ELF-1 (cell line): Measurements from ENCODE around the gene MTERF4.
A peak's percentile ranks its signal among the peaks of the same experiment; 100 is the strongest.

Experiments
- DNase-seq: peaks from one replicate; pipeline ENCODE4 v3.0.0-alpha.2; 2016; ENCODE audit warnings: low read depth, low spot score

MTERF4 gene, protein sequence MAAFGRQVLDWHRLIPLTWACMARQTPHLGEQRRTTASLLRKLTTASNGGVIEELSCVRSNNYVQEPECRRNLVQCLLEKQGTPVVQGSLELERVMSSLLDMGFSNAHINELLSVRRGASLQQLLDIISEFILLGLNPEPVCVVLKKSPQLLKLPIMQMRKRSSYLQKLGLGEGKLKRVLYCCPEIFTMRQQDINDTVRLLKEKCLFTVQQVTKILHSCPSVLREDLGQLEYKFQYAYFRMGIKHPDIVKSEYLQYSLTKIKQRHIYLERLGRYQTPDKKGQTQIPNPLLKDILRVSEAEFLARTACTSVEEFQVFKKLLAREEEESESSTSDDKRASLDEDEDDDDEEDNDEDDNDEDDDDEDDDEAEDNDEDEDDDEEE

DNA sequence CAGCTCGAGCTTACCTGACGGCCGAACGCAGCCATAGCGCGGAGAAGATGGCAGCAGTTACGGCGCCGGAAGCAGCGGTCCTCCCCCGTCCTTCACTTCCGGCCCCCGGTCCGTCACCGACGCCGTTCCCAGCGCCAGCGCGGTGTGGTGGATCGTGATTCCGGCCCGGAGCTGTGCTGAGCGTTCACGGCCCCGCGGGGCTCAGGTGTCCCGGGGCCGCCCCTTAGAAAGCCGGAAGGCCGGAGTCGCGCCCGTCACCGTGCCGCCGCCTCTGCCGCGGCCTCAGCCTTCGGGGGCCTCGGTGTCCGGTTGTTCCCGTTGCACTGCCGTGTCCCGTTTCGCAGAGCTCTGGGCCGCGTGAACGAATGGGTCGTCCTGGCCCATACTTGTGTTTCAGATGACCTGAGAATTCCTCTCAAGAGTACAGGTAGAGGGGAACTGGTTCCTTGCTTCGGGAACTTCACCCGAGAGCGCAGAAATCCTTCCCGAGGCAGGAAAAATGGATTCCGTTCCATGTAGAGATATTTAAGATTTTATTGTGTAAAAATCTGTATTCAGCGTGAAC lies at the start of gene MTERF4:
MTERF4 (minus strand) TSS at position 49 of the 565 bp plus-strand sequence; CDS start at position 35, 14 bp downstream.
- peak; percentile 89 for DNase-seq

DNA sequence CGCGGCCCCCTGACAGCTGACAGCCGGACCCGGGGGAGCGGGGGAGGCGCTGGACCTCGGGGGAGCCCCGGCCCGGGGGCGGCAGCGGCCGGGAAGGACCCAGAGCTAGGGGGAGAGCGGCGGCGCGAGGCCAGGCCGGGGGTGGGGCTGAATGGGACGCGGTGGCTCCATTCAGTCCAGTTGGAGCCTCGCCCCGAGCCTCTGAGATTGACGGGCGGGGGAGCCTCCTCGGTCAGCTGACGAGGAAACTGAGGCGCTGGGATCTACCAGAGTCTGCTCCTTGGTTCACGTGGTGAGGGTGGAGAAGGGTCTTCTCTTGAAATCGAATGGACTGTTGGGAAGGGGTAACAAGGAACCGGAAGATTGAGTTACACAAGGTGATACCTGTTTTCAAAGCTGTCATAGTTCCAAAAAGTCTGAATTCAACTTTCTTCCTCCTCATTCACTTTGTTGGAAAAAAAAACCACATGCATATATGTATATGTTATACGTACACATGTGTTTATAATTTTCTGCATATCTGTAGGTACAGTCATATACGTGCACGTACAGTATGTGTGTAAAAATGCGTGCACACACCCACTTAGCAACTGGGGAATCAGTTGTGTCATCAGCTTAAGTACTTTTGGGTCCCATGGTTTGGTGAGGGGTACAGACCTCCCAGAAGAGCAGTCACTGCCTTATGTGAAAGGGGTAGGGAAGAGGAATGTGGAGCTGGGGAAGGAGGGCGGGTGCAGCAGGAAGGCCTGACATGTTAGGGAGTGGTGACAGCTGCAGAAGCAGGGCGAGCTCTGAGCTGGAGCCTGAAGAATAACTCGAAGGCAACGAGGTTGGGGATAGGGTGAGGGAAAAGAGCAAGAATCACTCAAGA lies 48.8 kb upstream of the MTERF4 start:
- no peak for DNase-seq

DNA sequence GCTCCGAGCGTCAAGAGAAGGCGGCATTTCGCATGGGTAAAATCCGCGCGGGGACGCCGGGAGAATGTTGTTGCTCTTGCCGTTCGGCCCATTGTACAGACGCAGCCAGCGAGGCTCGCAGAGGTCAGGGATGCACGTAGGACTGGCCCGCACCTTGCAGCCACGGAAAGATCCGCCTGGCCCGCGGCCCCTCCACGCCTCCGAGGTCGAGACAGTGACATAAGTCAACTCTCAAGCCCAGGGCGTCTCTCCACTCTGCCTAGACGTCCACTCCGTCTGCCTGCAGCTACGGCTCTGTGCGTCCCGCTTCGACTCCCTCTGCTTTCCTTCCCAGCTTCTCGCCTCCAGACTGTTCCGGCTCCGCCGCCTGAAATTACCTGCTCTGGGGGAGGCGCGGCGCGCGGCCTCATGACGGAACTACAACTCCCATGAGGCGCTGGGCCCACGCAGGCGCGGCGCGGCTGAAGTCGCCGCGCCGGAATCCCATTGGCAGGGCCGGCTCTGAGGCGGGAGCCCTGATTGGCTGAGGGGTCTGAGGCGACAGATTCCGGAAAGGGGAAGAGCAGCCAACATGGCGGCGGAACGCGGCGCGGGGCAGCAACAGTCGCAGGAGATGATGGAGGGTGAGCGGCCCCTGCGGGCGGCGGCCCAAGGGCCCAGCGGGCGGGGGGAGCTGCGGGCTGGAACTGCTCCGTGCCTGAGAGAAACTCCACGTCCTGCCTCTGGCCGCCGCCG lies 48.0 kb upstream of the MTERF4 start, which contains the start of gene PPP1R7:
PPP1R7 (plus strand) TSS at position 543 of the 735 bp plus-strand sequence; CDS start at position 572, 29 bp downstream.
- peak; percentile 98 for DNase-seq

DNA sequence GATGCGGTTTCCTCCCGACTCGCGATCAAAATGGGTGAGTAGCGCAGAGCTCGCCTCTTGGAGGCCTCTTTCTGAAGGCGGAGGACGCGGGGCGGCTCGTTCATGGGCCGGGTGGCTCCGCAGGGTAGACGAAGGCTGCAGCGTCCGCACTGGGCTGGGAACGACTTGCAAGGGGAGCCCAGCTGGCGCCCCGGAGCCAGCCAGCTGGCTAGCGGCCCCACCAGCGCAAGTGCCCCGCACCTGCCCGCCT lies 47.5 kb upstream of the MTERF4 start:
- no peak for DNase-seq

DNA sequence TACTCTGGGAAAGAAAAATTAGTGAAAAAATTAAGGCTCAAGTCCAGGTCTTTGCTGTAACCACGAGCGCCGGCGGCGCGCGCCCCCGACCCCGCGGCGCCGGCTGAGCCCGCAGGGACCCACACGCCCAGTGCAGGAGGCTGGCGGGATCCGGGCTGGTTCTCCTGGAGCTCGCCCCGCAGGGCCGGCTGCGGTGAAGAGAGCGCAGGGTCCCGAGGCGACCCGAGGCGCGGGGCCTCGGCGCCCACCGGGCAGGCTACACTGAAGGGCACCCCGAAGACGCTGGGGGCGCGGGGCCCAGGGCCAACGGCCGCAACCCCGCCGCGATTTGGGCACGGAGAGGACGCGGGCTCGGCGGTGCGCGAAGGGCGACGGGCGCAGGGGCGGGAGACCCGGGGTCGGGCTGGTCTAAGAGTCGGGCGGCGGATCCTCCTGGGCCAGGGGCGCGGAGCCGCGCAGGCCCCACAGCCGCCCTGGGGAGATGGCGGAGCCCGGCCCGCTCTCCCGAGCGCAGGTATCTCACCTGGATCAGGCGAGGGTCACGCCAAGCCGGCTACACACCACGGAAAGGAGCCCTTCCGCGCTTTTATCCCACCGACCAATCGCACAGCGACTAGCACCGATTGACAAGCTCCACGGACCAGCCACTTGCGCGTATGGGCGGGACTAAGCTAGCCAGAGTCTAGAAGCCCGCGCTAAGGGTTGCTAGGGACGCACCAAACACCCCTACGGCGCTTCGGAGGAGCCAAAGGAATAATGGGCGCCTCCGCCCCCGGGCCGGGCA lies 47.0 kb upstream of the MTERF4 start, which contains the start of gene PASK:
PASK (minus strand) TSS at position 582 of the 784 bp plus-strand sequence. CDS start 6,440 bp downstream, outside the sequence.
- DNase-seq, result peak; percentile 98

DNA sequence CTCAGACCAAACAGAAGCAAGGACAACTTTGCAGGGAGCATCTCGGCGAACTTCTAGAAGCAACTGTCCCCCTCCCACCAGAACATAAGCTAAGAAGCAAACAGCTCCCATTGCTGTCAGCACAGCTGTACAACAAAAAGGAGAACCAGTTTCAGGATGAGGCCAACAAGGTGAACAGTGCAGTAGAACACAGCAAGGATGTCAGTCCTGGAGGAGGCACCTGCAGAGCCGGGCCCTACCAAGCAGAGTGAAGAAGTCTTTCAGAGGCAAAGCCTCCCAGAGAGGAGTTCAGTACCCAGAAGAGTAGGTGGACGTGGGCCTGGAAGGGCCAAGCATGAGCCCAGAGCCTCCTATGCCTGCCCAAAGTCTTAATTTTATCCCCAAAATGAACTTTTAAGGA lies 46.2 kb upstream of the MTERF4 start:
- no peak for DNase-seq

DNA sequence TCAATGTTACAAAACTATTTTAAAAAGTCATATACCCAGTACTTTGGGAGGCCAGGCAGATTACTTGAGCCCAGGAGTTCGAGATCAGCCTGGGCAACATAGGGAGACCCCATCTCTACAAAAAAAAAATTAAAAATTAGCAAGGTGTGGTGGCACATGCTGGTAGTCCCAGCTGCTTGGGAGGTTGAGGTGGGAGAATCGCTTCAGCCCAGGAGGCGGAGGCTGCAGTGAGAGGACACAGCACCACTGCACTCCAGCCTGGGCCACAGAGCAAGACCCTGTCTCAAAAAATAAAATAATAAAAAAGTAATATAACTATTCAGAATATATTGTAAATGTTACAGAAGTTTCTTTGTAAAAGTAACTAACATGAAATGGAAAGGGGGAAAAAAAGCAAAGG lies 45.2 kb upstream of the MTERF4 start:
- DNase-seq, result no peak

DNA sequence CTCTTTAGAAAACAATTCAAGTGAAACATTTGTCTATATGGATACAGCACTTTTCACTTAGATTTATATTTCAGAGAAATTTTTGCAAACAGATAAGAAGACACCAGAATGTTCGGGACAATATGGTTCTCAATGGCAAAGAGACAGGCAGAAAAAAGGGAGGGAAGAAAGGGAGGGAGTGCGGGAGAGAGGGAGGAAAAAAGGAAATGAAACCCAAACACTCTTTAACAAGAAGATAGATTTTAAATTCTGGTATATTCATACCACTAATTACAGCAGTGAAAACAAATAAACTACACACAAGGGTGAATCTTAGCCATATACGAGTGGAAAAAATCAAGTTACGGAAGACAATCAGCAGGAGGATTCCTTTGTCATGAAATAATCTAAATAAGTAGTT lies 44.2 kb upstream of the MTERF4 start:
- no peak for DNase-seq

DNA sequence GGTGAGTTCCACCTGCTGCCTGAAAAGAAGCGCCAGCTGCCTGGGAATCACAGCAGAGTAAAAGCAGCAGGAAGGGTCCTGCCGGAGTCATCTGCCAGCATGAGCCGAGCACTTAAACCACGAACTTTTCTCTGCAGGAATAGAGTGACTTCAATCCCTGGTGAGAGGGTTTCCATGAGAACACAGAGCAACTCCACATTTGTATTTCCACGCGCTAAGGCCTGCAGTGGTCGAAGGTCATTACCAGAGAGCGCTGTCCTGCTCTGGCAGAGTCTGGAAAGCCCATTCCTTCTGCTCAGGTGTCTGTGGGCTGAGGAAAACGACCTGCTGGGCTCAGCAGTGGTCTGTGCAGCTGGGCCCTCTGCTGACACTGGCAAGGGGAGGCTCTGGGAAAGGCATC lies 40.5 kb upstream of the MTERF4 start:
- DNase-seq, result no peak

DNA sequence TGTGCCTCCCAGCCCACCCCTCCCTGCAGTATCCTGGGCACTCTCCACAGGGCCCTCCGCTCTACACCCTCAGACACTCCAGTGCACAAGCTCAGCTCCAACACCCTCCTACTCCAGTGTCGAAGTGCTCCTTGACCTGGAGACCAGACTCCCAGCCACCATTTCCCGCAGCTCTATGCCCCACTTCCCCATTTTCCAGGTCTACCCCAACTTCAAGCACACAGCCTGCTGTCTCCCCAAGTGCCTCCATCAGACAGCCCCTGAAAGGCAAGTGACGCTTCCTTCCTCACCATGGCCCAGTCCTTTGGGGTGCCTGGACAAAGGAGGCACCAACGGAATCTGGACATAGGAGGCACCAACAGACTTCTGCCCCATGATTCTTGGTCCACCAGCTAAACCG lies 40.0 kb upstream of the MTERF4 start:
- DNase-seq, result no peak

DNA sequence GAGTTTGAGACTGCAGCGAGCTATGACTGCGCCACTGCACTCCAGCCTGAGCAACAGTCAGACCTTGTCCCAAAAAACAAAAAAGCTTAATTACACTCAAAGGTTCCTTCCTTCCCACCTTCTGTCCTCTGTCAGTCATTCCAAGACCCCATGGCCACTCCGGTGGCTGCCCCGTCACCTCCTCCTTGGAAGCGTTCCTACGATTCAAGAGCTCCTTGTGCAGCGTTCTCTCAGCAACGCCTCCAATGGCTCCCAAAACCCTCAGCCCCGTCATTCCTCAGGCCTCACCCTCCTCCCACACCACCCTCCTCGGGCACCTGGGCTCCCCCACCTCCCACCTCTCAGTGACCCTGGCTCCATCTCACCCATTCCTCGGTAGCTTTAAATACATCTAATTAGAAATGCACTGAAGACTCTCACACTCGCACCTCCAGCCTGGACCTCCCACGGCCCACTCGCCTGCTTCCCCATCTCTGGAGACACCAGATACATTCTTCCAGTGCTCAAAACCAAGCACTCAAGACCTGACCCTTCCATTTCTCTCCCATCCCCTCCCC lies 39.2 kb upstream of the MTERF4 start:
- DNase-seq, result no peak

DNA sequence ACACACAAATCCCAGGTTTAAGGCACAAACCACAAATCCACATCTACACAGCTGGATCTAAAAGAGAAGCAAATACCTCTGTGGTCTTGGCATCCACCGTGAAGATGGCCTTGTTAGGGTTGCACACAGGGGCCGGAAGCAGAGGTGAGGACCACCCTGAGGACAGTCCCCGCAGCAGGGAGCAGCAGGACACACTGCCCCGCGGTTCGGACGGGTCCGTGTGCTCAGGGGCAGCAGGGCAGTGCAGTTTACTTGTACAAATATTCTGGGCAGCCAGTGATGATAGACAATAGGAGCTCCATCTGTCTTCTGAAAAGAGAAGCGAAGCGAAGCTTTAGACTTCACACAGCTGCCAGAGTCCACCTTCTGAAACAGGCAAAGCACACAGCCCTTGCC lies 38.4 kb upstream of the MTERF4 start:
- no peak for DNase-seq

DNA sequence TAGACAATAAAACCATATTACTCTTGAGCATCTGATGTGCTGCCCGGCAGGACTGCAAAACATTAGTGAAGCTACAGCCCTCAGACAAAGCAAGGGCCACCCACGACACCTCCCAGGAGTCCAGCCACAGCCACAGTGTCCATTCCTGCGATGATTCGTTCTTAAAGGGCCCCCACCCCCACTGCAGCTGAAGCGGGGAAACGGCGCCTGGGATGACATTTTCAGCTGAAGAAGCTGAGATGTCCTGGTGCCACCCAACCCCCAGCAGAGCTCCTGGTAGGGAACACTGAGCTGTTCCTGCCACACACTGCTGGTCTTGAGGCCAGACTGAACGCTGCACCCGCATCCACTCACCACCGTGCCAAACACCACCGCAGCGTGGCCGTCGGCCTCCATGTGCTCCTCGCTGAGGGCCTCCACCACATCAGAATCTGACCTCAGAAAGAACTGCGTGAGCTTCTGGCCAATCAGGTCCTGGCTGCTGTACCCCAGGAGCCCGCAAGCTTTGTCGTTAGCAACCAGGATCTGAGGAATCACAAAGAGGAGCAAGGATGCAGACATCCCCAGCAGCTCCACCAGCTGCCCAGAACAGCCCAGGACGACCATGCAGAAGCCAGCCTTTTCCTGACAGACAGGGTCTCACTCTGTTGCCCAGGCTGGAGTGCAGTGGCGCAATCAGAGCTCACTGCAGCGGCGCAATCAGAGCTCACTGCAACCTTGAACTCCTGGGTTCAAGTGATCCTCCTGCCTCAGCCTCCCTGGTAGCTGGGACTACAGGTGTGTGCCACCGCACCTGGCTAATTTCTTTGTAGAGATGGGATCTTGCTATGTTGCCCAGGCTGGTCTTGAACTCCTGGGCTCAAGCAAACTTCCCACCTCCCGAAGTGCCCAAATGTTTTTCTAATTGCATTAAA lies 37.7 kb upstream of the MTERF4 start:
- DNase-seq, result no peak

DNA sequence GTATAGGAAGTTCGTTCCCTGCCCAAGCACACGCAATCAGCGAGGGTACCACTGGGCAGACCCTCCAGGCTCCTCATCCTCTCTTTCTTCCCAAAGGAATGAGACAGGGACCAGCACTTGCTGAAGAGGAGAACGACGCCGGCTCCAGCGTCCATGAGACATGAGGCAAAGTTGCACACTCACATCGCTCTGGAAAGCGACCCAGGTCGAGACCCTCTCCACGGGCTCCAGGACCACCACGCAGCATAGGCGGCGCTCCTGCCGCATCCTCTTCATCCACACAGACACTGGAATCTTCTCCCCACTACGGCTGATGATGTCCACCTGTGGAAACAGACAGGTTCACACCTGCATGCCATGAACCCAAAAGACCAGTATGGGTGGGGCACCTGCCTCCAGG lies 36.4 kb upstream of the MTERF4 start:
- DNase-seq, result no peak

DNA sequence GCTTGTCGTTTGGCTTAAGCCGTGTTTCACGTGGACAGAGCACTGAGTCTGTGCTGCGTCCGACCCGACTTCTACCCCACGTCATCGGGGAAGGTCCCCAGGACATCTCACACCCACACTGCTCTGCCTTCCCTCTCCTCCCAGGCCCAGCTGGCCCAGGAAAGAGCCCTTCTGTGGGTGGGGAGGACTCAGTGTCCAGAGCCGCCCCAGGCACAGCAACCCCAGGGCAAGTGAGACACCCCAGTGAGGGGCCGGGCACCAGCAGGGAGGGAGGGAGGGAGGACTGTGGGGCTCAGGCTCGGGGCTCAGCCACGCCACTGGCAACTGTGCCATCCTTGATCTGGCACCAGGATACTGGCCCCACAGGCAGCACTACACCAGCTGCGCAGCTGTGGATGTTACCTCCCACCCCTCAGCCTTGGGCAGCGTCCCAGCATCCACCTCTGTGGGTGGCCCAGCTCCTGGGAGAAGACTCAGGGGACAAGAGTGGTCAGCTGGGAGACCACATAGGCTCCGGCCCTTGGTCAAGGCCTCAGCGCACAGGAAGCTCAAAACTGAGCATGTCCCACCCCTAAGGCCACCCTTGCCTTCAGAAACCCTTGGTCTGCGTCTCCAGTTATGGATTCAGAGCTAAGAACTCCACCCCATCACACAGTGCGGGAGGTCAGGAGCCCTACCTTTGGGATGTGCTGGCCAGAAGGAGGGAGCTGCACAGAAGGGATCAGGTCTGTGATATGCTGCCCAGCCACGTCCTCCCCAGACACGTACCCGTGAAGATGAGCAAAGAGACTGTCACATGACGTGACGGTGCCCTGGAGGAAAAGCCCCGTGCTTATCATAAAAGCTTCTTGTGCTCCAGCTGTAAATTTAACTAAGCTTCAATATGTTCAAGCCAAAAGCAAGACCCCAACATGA lies 35.4 kb upstream of the MTERF4 start:
- no peak for DNase-seq

DNA sequence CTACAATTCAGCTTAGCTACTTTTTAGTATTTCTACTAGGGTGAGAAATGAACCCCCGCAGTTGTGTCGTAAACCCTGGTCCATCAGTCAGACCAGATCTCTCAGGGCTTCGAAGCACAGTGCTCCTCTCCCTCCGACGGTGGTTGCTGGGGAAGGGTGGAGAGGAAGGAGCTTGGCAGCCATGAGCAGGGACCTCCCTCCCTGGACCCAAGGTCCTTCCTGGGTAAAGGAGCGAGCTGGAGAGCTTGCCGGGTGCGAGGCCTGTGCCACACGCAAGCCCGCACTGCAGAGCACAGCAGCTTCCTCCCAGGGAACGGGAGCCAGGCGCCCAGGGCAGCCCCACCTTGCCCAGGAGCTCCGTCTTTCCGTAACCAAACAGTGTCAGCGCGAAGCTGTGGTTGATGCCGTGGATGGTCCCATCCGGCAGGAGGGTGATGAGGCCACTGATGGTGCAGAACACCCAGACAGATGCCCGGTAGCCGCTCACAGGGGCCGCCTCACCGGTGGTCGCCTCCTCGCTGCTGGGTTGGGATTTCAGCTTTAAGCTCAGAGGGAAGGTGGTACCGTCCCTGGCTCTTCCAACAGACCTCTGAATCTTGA lies 34.7 kb upstream of the MTERF4 start:
- no peak for DNase-seq

DNA sequence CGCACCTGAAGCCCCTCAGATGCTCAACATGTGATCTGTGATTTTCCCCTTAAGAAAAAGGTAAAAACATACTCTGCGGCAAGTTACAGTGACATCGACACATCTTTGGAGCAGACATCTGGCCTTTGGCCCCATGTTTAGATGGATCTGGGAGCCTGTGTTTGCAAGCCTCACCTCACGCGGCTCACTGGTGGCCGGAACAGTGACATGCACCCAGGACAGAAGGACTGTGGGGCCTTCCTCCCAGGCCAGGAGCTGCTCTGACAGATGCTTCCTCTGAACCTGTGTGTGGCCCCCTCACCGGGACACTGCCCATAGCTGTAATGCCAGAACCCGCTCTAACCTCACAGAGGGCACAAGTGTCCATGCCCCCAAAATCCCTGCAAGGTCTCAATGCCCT lies 34.1 kb upstream of the MTERF4 start:
- DNase-seq, result no peak

DNA sequence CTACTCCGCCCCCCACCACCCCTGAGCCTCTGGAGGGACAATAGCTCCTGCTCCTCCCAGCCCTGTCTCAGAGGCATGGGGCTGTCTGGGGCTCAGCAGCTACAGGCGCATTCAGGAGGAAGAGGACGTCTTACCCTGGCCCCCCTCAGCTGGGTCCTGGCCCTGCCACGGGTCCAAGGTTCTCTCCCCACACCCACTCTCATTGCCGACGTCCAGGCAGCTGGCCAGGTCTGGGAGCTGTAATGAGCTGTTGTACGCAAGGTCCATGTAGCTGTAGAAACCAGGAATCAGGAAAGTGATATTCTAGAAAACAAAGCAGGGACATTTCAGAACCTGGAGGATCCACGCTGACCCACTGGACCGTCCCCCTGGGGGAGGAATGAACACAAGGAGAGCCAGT lies 33.6 kb upstream of the MTERF4 start:
- no peak for DNase-seq
